NCI-H1048 (cell line): ENCODE results near the gene MAJIN.
"Not testable (repeated sequence)": the region's sequence is repeated elsewhere in the genome, so short reads cannot be mapped to it uniquely, and the experiment has no call there.

Experiments
- DNase-seq: peaks from one replicate; lab custom pipeline; 2025; lab: John Stamatoyannopoulos, UW

The MAJIN gene

GRCh38 chr11:64990222-64990923, 18.5 kb upstream of the MAJIN start:
- DNase-seq, result no peak

GRCh38 chr11:64989416-64989815, 17.5 kb upstream of the MAJIN start:
- no peak for DNase-seq

GRCh38 chr11:64987998-64988854, 16.3 kb upstream of the MAJIN start:
- DNase-seq, result no peak

- not testable (repeated sequence) for DNase-seq
Observed at GRCh38 chr11:64983339-64983738, 11.4 kb upstream of the MAJIN start.

GRCh38 chr11:64976651-64977050, 4.7 kb upstream of the MAJIN start:
- no peak for DNase-seq

GRCh38 chr11:64974124-64974523, 2.2 kb upstream of the MAJIN start:
- DNase-seq, result no peak

GRCh38 chr11:64970731-64971151, 1.2 kb downstream of the MAJIN start:
- no peak for DNase-seq

- no peak for DNase-seq
Observed at GRCh38 chr11:64969209-64969608, 2.7 kb downstream of the MAJIN start.

- no peak for DNase-seq
Observed at GRCh38 chr11:64967375-64967774, 4.5 kb downstream of the MAJIN start.

- no peak for DNase-seq
Observed at GRCh38 chr11:64963072-64963631, 8.8 kb downstream of the MAJIN start.

- no peak for DNase-seq
Observed at GRCh38 chr11:64960719-64961118, 11.2 kb downstream of the MAJIN start.

- no peak for DNase-seq
Observed at GRCh38 chr11:64959498-64959897, 12.4 kb downstream of the MAJIN start.

- DNase-seq, result no peak
Observed at GRCh38 chr11:64954201-64954600, 17.7 kb downstream of the MAJIN start.

- no peak for DNase-seq
Observed at GRCh38 chr11:64951529-64951928, 20.4 kb downstream of the MAJIN start.

- DNase-seq, result no peak
Observed at GRCh38 chr11:64947208-64947814, 24.6 kb downstream of the MAJIN start.

- no peak for DNase-seq
Observed at GRCh38 chr11:64936539-64936938, 35.4 kb downstream of the MAJIN start.

GRCh38 chr11:64935359-64936081, 36.4 kb downstream of the MAJIN start, which contains the start of gene GPHA2:
GPHA2 (minus strand) TSS chr11:64935893; CDS start chr11:64935460, 433 bp downstream.
- DNase-seq, result no peak

GRCh38 chr11:64934682-64935358, 37.1 kb downstream of the MAJIN start:
- no peak for DNase-seq

- no peak for DNase-seq
Observed at GRCh38 chr11:64933935-64934681, 37.8 kb downstream of the MAJIN start.

GRCh38 chr11:64933213-64933934, 38.5 kb downstream of the MAJIN start:
- no peak for DNase-seq
